Aortic smooth muscle cell (primary cell): ENCODE data around the gene ACKR3. TPM values are rescaled to one million over a fixed set of nuclear protein-coding genes. Genes with fewer than 3 reads are reported as not detected.

Experiments
- total RNA-seq: library from RNA; depleted of rRNA; stranded (reverse); fragments of >200 nt; gene quantifications from 2 replicates; pipeline ENCODE4 v1.2.3, GENCODE V29; 2014

ACKR3 gene
- 6.0 and 16.2 TPM in 2 replicates for total RNA-seq

DNA sequence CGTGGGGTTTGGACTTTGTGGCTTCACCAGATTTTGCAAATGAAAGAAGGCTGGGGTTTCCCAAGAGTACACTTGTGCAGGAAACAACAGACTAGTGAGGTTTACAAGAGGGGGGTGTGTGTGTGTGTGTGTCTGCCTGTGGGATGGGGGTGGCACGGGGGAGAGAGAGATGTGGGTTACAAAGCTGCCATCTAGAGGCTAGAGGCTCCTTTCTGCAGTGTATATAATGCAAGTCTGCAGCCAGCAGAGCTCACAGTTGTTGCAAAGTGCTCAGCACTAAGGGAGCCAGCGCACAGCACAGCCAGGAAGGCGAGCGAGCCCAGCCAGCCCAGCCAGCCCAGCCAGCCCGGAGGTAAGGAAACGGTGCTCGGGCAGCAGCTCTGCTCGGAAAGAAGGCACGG is at the start of gene ACKR3:
Gene ACKR3, plus strand, starts transcription at position 253 of the 401 bp plus-strand sequence. CDS start 10,641 bp downstream, outside the sequence.

